ENCODE measurements around the gene SLC25A13.
A peak's percentile ranks its signal among the peaks of the same experiment; 100 is the strongest.
"Not testable (repeated sequence)": the region's sequence is repeated elsewhere in the genome, so short reads cannot be mapped to it uniquely, and the experiment has no call there.

SLC25A13 gene

DNA sequence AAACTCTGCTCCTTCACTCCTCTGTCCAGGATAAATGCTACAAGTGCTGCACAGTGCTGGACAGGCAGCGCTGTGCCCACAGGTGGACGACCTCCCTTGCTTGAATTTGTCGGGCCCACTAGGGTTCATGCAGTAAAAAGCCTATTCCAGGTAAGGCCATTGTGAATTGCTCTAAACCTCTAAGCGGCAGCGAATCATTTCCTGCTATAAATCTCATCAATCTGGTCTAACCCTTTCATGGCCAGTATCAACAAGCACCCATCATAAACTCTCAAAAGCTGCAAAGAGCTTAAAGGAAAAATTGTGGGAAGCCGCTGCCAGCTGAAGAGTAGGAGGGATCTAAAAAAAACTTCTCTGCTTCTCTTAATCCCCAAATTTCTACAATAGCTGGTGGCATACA lies 134.2 kb downstream of the SLC25A13 start:
- intact Hi-C loops (cut with DNase I): no loop called here
- DNase-seq: peak in 1 of 42 donors; percentile 37

DNA sequence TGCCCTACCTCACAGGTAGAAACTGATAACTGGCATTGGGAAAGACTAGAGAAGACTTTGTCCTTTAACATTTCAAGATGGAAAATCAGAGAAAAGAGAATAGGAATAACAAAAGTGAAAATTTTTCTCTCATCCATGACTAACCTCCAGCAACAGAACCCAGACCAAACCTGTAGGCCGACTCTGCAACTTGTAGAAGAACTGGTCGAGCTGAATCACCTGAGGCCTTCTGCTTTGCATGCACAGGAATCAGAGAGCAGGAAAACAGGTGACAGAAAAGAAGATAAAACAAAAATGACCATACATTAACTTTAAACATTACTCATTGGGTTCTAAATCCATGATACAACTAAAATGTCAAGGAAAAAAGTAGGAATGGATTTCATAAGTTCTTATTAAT lies 137.1 kb downstream of the SLC25A13 start:
- peak in 1 of 42 donors; percentile 9 for DNase-seq
- intact Hi-C loops (cut with DNase I): no loop called here

DNA sequence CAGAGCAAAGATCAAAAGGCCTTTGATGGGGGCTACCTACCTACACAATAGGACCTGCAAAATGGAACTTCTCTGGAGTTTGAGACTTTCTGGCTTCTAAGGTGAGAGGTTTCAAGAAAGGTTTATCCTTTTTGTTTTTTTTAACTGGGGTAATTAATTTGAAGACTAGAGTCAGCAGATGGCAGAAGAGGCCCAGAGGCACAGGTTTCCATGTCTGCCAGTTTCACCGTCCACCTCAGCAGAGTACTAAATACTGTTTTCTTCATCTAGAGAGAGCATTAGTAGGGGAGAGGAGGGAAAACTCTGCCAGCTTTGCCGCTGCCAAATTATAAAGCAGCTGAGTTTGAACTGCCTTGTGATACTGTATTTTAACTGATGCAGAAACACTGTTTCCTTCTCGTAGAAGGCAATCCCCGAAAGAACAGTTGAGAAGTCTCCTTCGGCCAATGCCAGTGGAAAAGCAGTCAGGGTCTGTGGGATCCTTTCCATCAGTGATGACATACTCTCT lies 138.7 kb downstream of the SLC25A13 start:
- peak in 6 of 42 donors; percentile 17 to 51 (median 35) for DNase-seq

DNA sequence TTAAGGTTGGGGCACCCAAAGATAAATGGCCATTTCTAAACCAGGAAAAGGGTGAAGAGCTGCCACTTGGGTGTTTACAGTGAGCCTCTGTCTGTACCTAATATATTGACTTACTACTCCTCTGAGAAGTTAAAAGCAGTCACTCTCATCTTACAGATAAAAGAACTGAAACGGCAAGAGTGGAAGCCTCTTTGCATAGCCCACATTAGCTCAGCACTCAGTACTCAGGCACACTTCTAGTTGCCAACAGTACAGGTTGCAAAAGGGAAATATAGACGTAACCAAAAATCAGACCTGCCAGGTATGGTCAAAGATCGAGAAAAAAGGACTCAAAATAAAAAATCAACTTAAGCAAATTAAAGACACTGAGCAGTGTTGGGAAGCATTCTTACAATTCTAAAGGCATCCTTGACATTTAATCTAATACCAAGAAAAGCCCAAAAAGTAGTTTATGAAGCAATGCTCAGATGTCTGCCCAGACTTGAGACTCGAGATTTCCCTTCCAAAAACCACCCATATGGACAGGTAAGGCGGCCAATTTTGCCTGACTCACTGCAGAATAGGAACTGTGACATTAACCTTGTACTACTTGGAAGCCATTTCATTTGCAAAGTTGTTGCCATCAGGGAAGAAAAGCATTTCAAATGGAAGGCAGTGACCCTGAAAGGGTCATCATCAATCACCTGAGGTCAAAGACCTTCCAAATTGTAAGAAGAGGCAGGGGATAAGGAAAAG lies 139.3 kb downstream of the SLC25A13 start:
- intact Hi-C loops (cut with DNase I): no loop called here
- no peak for DNase-seq

More for the DNA sequence above, 138.7 kb downstream of the SLC25A13 start:
- intact Hi-C loops (cut with DNase I): no loop called here

DNA sequence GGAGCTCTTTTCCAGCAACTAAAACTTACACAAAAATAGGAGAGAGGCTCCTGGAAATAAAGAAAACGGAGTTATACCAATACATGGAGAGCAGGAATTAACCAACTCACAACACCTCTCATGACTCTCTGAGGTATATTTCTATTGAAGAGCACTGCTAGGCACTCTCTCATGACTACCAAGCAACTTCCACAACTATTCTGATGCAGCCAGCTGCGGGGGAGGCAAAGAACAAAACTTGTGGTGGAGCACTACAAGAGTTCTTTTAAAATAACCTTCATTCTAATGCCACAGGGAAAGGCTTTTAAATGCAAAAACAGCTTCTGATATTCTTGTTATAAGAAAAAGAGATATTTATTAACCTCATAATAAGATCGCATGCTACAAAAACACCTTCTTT lies 140.7 kb downstream of the SLC25A13 start:
- intact Hi-C loops (cut with DNase I): no loop called here
- peak in 1 of 42 donors; percentile 12 for DNase-seq

DNA sequence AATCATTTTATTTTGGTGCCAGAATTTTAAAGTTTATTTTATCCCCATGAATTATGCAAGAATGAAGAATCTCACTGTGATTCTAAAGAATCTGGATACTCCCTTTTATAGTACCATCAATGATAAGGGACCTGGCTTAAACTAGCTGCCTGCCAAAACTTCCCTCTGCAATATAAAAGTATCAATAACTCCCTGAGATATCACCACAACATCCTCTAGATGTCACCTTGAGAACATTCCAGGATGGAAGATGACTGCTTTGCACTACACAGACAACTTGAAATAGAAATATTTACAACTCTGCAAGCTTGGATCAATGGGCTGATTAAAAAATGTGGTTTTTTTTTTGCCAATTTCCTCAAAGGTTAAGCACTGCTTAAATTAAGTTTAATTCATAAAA lies 142.1 kb downstream of the SLC25A13 start:
- no peak for DNase-seq
- intact Hi-C loops (cut with DNase I): no loop called here

DNA sequence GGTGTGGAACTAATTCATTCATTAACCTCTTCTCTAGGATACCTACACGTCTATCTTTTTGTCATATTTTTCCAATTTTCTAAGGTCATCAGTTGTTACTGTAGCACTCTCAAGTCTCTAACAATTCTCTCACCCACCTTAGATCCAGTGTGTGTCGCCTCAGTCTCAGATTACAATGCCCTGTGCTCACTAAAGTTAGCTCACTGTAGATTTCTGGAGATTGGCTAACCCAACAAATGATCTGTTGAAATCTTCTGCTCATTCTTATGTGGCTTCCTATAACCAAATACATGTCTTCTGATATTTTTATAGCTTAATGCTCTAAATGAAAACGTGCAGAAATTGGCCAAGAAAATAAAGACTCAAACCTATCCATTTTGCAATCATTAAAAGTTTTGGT lies 142.6 kb downstream of the SLC25A13 start:
- intact Hi-C loops (cut with DNase I): no loop called here
- no peak for DNase-seq

DNA sequence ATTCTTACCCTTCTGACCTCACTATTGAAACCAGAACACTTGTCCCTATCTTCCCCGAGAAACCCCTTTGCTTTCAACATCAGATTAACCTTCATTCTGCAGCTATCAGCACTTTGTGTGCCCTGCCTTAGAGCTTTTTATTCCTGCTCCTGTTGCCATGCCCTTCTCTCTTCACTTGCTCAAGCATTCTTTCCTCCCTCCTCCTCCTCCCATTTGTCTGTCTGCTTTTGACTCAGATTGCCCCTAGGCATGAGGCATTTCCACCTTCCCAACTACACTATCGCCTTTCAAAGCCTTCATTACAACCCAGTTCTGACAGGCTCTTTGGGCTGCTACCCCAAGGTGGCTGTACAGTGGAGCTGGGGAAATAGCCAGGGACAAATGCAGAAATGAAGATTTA lies 143.3 kb downstream of the SLC25A13 start:
- no peak for DNase-seq
- intact Hi-C loops (cut with DNase I): no loop called here

DNA sequence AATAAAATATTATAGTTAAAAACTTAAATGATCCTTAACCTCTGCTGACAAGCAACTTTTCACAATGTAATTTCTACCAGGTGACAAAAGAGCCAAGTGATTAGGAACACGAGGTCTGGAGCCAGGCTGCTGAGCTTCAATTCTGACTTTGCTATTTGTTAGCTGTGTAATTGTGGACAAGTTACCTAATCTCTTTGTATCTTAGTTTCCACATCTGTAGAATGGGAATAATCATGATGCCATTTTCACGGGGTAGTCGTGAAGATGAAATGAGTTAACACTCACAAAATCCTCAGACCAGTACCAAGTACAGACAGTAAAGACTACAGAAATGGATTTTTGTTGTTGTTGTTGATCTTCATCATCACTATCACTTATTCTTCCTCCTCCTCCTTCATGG lies 144.5 kb downstream of the SLC25A13 start:
- intact Hi-C loops (cut with DNase I): no loop called here
- DNase-seq: no peak

DNA sequence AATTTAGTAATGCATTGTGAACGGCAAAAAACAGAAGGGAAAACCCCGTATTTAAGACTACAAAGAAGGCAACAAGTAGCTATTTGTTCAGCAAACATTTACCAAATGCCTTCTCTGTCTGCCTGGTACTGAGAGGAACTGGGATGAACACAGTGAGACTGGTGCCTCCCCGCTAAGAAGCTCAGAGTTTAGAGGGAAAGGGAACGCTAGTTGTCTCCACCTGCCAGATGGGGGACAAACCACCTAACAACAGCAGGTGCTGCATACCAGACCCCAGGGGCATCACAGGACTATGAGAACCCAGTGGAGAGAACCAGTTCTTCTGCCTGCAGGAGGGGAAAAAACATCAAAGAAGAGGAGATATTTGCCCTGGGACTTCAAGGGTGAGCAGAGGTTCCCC lies 147.1 kb downstream of the SLC25A13 start:
- DNase-seq: no peak
- intact Hi-C loops (cut with DNase I): no loop called here

DNA sequence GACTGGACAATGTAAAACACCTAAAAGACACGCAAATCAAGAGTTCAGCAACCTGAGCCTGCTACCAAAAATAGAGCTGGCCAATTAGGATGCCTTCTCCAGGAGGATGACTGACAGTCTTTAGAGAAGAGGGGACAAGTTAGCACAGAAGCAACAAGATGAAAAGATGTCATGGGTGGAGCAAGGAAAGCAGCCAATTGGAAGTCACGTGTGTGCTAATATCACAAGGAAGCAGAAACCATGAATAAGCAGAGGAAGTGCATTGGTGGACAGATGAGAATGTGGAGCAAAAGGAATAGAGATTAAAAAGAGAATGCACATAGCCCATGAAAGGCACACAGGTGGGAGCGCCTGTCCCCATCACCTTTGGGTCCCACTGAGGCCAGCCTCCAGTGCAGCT lies 148.1 kb downstream of the SLC25A13 start:
- peak in 15 of 42 donors; percentile 8 to 72 (median 40) for DNase-seq
- intact Hi-C loops (cut with DNase I): no loop called here

DNA sequence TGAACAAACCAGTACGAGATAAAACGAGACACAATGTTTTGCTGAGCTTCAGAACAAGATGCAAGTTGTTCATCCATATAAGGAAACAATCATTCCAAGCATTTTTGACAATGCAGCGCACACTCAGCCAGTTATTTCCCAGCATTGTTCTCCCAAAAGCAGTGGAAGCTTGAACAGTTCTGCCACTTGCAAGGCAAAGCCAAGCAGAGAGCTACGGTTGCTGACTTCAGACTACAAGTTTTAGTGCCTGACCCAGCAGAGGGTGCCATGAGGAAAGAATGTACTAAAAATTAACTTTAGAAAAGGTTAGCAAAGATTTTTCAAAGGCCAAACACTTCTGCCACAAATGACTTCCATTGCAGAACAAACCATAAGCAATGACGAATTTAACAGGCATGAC lies 152.5 kb downstream of the SLC25A13 start:
- intact Hi-C loops (cut with DNase I): no loop called here
- DNase-seq: peak in 21 of 42 donors; percentile 11 to 61 (median 25)

DNA sequence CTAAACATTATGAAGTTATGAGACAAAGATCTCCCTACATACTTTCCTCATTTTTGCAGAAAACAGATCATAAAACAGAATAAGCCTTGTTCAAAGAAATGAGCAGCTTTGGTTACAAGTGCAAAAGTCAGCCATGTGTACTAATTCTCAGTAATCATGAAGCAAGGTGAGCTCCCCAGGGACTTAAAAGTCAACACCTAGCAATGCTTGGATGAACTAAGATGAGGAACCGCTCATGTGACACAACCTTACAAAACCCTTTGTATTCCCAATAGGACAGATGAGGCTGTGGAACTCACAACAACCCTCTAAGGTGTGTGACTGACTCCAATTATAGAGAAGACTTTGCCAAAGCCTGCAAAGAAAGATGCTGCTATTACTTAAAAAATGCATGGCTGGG lies 154.5 kb downstream of the SLC25A13 start:
- intact Hi-C loops (cut with DNase I): no loop called here
- no peak for DNase-seq

DNA sequence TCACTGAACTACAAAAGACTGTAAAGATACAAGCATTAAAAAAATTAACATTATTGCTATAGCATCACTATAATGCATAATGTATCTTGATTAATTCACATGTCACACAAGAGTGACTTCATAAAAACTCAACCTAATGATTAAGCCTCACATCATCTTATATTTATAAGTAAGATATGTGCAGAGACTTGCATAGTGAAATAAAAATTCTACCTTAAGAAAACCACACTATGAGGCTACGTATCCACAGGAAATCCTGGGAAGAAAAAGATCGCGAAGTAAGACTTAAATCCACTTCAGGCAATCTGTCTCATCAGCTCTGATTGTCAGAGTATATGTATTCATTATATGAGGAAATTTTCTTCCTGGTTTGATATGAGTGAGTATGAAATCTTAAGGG lies 160.0 kb downstream of the SLC25A13 start:
- intact Hi-C loops (cut with DNase I): no loop called here
- no peak for DNase-seq

DNA sequence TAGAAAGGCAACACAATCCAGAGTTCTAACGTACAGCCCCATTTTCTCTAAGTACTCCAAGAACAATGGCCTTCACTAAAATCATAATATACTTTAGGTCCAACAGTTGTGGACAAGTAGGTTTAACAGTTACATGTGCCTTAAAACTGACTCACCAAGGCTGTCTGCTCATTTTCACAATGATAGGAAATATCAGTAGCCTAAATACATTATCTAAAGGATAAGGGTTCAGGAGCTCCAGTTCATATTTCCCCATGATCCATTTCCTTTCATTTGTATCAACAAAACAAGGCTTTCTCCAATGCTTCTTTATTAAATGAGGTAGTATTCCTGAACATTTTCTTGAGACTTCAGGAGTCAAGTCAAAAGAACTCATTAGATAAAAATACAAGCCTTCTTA lies 164.0 kb downstream of the SLC25A13 start:
- DNase-seq: no peak
- intact Hi-C loops (cut with DNase I): no loop called here

DNA sequence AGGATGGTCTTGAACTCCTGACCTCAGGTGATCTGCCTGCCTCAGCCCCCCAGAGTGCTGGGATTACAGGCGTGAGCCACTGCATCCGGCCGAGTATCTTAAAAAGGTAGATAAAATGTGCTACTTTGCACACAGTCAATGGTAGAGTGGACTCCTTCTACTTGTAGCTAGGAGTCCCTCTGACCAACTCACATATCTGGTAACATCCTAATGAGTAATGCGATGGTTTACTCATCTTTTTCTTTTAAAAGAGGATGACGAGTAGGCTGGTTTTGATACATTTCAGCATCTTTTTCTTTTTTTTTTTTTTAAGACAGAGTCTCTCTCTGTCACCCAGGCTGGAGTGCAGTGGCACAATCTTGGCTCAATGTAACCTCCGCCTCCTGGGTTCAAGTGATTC lies 167.4 kb downstream of the SLC25A13 start:
- DNase-seq; intact Hi-C loops (cut with DNase I): not testable (repeated sequence)

DNA sequence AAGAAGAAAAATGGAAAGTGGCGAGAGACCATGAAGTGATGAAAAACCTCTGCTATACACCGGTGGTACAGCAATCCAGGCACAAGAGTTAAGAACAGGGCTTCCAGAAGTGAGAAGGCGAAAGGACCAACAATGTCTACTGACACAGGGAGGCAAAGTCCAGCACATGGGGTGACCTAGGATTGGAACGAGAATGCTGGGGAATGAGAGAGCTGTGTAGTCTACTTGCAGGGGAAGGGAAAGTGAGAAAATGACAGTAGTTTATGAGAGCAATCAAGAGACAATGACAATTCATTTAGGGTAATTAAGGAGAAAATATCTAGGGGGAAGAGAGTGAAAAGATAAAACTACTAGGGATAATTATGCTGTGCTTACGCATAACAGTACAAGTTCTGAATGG lies 169.2 kb downstream of the SLC25A13 start:
- intact Hi-C loops (cut with DNase I): no loop called here
- no peak for DNase-seq

DNA sequence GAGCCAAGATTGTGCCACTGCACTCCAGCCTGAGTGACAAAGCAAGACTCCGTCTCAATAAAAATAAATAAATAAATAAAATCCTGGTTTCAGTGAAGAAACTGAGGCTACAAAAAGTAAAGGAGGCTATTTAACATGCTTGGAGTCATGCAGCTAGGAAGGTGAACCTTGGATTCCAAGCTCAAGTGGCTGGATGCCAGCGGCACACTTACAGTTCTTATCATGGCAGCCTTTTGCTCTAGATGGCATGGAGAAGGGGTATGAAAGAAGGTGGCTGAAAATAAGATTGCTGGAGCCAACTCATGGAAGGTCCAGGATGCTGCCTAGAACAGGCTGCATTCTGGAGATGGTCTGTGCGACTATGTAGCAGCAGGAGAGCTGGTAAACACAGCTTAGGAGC lies 170.0 kb downstream of the SLC25A13 start:
- intact Hi-C loops (cut with DNase I): no loop called here
- DNase-seq: no peak

DNA sequence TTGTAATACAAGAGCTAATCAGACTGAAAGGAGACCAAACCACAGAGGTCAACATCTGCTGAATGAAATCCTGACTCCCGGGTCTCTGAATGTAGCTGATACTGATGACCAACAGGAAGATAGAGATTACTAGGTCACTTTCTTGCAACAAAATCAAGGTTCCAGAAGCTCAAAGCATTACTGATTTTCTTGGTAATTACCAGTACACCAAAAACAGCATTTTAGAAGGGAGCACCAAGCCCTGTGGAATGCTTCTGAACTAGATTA lies 177.7 kb downstream of the SLC25A13 start:
- intact Hi-C loops (cut with DNase I): no loop called here
- DNase-seq: no peak

DNA sequence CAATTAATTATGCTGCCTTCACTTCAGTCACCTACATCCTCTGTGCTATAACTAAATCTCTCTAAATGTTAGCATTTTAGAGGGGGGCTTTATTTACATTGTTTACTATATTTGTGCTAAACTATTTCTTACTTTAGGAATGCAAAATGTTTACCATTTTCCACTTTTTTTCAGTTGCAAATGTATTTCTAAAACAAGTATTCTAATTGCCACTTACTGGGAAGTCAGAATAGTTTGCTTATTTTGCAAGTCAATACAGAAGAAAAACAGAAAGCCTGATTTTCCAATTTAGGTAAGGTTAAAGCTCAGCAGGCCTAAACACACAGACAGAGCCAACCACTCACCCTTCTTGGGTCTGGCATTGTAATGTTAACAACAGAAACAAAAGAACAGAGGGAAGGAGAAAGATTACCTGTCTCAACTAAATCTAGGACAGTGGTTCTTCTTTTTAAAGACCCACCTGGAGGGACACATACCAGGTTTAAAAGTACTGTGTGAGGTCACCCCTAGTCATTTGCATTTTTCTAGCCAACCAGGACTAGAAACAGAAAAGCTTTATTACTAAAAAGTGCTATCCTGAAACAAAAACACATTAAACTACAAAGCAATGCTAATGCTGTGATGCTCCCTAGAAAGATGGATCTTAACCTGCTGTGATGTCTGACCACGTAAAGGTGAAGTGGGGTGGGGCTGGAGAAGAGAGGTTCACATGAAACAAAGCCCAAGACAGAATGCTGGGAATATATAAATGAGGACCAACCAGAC lies 178.2 kb downstream of the SLC25A13 start:
- intact Hi-C loops (cut with DNase I): no loop called here
- no peak for DNase-seq
